Ecto neural progenitor cell (in vitro differentiated cells): ENCODE data around the gene GAMT.

ENCODE experiments used
- DNase-seq: peaks from one replicate; pipeline ENCODE4 v3.0.0-alpha.2; 2018; ENCODE audit warnings: low spot score

Gene GAMT

DNA sequence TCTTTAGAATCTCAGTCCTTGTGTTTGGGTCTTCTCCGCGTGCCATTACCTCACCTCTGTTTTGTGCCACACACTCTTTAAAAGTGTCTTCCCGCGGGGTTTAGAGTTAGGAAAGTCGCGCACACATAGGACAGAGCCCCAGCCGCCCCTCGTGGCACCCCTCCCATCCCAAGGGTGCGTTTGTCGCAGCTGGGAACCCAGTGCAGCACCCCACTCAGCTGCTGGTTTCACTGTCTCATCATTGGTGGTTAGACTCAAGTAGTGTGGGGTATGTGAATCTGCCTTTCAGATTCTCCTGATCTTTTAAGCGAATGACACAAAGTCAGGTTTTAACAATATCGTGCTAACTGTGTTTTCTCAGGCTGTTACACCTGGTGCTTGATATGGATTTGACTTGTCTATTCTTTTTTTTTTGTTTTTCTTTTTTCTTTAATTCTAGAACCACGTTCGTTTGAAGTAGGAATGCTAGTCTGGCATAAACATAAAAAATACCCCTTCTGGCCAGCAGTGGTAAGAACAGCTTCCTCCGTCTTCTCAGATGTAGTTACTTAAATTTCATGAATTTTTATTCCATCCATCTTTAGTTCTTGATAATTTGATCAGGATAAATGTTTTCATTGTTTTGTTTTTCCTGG lies 37.2 kb downstream of the GAMT start:
- DNase-seq, result no peak

DNA sequence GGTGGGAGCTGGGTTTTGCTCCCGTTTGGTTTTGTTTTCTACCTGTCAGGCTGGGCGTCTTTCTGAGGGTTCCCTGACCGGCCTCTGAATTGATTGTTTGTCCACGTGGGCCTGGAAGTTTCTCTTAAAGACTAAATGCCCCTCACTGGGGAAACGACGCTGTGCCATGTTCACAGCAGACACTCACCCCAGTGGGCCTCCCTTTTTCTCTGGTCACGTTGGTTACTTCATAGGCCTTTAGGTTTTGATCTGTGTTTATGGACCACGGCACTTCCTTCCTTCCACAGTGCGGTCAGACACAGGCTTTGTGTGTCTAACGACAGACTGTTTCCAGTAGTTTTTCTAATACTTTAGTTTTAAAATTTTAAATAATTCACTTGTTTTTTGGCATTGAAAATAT lies 37.7 kb downstream of the GAMT start:
- DNase-seq, result no peak

DNA sequence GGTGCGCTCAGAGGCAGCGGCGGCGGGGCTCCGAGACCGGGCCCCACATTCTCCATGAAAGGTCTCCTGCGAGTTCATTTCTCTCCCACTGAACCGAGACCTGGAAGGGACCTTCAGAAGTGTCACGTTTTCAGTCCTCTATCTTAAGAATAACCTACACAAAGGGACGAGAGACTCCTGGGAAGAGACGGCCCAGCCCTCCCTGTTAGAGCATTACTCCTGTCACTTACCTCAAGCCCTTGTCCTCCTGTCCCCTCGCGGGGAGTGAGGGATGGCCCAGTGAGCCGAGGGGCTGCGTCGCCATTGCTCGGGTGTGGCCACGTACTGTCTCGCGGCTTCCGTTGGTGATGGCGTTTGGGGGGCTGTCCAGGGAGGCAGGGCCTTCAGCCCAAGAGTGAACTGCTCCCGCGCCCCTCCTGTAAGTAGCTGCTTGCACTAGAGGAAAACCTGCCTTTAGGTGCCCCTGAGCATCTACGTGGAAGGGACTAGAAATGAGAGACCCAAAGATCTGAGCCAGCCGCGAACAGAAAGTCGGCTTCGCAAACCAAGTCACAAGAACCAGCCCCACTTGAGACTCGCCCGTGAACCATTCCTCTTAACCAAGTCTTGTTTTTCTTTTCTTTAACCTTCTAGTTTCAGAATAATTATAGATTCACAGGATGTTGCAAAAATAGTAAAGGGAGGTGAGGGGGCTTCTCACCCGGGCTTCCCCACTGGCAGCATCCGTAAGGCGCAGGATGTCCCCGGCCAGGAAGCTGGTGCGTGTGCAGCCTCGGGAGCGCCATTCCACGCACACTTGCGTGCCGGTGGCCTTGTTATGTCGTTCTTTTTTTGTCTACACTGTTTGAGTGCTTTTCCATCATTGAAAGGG lies 38.7 kb downstream of the GAMT start:
- no peak for DNase-seq

DNA sequence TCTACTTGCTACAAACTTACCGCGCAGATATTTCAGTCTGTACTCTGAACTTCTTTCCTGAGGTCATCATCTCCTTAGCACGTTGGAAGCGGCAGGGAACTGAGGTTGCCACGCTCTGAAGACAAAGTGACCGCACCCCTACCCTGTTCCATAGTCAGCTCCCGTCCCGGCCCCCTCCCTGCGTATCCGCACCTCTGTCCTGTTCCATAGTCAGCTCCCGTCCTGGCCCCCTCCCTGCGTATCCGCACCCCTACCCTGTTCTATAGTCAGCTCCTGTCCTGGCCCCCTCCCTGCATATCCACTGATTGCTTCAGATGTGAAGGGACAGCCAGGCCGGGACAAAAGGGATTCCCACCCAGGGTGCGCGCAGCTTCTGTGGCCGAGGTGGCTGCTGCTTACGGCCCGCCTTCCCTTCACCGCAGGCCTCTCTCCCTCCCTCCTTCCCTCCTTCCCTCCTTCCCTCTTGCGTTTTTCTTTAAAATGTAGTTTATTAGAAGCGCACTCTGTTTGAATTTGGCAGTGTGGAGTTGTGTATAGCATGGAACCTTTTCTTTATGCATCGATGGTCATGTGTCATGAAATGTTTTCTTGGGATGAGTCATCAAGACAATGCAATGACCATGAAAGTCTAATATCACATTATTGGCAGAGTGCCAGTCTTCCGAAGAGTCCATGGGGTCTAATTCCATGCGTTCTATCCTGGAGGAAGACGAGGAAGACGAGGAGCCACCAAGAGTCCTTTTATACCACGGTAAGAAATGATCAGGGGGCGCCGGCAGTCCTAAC lies 39.5 kb downstream of the GAMT start:
- DNase-seq, result no peak

DNA sequence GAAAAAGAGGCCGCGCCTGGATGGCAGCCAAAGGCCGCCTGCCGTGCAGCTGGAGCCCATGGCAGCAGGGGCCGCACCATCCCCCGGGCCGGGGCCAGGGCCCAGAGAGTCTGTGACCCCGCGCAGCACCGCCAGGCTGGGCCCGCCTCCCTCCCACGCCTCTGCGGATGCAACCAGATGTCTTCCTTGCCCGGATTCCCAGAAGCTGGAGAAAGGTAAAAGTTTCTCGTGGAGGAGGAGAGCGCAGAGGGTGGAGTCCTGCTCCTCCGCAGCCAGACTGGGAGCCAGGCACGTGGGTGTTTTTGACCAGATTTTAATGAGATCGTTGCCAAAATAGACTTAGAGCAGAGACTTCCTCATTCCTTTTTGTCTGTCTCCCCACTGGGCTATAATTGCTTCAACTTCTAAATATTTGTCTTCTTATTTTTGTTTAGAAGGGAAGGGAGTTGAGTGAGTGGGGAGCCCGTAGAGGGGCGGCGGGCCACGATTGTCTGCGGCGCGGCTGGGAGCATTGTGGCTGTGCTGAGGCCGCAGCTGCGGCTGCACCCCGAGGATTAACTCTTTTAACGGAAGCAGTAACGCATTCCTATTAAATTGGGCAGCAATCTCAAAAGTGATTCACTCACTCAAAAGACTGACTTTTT lies 40.4 kb downstream of the GAMT start:
- no peak for DNase-seq

DNA sequence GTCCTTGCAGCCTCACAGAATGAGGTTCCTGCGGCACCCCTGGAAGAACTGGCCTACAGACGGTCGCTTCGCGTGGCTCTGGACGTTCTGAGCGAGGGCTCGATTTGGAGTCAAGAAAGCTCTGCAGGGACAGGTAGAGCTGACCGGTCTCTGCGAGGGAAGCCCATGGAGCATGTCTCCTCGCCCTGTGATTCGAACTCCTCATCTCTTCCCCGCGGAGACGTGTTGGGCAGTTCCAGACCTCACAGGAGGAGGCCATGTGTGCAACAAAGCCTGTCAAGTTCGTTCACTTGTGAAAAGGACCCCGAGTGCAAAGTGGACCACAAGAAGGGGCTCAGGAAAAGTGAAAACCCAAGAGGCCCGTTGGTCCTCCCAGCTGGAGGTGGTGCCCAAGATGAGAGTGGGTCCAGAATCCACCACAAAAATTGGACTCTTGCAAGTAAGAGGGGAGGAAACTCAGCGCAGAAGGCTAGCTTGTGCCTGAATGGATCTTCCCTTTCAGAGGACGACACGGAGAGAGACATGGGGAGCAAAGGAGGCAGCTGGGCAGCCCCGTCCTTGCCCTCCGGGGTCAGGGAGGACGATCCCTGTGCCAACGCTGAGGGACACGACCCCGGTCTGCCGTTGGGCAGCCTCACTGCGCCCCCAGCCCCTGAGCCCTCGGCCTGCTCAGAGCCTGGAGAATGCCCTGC lies 41.1 kb downstream of the GAMT start:
- DNase-seq, result no peak

DNA sequence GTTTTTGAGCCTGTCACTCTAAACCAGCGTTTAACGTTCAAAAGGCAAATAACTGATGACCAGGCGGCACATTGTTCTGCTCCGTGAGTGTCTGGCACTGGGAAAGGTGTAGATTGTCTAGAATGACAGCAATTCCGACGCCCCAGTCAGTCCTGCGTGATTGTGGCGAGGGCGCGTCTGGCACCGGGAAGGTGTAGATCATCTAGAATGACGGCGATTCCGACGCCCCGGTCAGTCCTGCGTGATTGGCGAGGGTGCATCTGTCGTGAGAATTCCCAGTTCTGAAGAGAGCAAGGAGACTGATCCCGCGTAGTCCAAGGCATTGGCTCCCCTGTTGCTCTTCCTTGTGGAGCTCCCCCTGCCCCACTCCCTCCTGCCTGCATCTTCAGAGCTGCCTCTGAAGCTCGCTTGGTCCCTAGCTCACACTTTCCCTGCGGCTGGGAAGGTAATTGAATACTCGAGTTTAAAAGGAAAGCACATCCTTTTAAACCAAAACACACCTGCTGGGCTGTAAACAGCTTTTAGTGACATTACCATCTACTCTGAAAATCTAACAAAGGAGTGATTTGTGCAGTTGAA lies 43.7 kb downstream of the GAMT start:
- no peak for DNase-seq

DNA sequence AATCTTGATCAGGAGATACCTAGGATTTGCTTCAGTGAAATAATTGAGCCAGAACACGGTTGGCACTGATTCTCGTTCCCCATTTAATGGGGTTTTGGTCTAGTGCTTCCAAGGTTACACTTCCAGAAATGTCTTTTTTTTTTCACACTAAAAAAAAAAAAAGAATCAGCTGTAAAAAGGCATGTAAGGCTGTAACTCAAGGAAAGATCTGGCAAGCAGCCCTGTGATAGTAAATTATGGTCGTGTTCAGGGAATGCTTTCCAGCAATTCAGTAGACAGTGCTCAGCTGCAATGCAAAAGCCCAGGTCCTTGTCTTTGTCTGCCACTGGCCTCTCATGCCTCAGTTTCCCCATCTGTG lies 44.9 kb downstream of the GAMT start:
- DNase-seq, result no peak

DNA sequence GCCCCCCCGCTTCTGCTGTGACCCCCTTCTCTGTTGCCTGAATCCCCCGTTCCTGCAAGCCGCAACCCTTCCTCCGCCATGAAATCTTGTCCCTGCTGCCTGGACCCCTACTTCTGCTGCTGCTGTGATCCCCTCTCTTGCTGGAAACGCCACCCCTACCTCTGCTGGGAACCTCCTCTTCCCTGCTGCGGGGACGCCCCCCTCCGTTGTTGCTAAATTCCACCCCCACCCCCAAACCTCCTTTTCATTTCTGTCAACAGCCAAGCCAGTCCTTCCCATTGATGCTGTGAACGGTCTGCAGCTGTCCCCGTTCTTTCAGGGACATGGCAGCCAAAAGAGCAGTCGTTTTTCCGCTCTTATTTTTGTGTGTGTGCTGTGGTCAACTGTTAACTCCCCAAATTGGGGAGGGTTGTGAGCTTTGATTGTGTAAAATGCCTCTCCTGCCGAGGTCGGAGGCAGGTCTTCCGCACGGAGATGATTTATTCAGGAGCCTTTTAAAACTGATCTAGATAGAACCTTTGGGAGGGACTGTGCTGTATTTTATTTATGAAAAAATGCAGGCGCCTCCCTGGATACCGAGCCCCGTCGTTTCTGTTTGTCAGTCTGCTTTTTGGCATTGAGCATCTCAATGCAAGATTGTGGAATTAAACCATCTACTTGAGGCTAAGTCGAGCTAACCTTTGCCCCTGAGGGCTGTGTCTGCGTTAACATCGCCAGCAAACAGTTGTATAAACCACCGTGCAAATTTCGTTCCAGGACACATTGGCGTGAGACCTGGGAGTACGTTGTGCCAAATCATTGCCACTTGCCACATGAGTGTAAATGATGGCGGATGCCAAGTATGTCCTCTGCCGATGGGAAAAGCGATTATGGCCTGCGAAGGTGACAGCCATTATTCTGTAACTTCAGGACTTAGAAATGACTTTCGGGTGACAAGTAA lies 45.5 kb downstream of the GAMT start:
- DNase-seq, result no peak

DNA sequence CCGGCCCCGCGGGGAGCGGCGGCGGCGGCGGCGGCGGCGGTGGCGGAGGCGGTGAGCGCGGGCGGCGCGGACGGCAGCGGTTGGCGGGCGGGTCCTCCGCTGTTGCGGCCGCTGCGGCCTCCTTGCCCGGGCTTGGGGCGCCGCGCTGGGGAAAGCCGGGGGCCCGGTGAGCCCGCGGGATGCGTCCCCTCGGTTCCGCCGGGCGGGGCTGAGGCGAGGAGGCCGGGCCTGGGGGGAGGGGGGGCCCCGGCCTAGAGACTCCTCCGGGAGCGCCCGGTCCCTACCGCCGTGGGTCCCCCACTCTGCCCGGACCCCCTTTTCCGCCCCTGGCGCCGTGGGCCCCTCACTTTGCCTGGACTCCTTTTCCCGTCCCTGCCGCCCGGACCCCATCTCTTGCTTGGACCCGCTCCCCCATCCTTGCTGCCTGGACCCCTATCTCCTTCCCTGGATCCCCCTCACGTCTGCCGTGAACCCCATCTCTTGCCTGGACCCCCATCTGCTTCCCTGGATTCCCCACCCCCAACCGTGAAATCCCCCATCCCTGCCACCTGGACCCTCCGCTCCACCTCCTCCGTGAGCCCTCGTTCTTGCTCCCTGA lies 46.3 kb downstream of the GAMT start:
- no peak for DNase-seq

DNA sequence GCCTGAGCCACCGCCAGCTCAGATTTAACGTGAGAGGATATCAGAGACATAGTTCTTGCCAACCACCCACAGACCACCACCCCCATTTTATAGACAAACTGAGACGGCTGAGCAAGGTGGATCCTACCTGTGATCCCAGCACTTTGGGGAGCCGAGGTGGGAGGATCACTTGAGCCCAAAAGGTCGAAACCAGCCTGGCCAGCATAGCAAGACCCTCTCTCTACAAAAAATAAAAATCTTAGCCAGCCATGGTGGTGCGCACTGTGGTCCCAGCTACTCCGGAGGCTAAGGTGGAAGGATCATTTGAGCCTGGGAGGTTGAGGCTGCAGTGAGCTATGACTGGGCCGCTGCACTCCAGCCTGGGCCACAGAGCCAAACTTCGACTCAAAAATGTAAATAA lies 48.2 kb downstream of the GAMT start:
- DNase-seq, result no peak

DNA sequence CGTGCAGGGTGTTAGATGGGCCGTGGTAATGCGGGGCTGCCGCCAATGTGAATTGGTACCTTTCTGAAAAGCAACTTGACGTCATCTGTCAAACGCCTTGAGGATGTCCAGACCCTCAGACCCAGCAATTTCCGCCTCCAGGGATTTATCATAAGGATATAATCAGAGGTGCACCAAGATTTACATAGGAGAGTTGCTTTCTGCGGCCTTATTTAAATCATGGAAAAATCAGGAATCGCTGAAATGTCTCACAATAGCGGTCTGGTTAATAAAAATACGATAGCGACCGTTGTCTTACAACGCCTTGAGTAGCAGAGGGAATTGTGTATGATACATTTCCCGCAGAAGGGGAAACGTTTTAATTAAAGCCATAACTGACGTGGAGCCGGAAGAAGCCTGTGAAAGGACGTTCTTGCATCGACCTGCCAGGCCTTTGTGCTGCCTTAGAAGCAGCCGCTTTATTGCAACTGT lies 49.9 kb downstream of the GAMT start:
- DNase-seq, result no peak

DNA sequence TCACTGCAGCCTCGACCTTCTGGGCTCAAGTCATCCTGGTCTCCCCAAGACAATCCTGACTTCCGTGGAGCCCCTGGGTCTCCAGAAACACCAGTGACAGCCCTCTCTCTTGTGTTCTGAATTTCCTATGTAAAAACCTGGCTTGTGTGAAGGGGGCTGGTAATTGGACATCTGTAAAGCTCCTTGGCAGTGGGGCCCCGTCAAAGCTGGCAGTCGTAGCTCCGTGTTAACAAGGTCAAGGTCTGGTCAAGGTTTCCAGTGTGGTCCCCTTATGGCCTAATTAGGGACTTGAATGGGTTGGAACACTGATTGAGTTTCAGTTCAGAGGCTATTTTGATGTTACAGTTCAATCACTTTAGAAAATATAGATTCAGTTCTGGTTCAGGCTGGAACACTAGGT lies 50.5 kb downstream of the GAMT start:
- DNase-seq, result no peak

DNA sequence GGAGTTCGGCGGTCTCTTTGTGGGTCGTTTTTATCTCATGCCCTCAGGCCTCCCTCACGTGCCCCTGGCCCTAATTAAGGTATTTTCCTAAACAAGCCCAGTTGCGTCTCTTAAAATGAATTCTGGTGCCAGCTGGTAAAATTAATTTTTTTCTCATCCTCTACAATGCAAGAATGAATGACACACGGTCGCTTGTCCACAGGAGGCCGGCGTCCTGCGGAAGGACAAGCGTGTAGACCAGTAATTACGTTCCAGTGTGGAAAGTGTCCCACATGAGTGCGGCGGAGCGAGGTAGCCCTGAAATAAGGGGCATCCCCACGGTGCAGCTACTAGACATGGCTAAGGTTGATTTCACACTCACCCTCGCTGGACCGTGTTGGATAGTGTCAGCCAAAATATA lies 52.1 kb downstream of the GAMT start:
- DNase-seq, result no peak
